ENCODE measurements around the gene ZFP92. TPM values are rescaled to one million over a fixed set of nuclear protein-coding genes. Genes with fewer than 3 reads are reported as not detected.
"Not testable (repeated sequence)": the region's sequence is repeated elsewhere in the genome, so short reads cannot be mapped to it uniquely, and the experiment has no call there.

Gene ZFP92
- total RNA-seq, 6 experiments from 2014 or later, result 0.03 to 0.38 (median 0.06) TPM

- Mint-ChIP-seq H3K4me1 (ENCODE audit: low read depth) (no peaks in the 10 kb centered on the region), H3K27ac (no peak overlapping the region), H3K27me3 (ENCODE audit: insufficient read depth) (peaks cover 14% of the 10 kb centered on the region), H3K36me3 (ENCODE audit: low read depth) (no peaks in the 10 kb centered on the region), H3K4me3 (no peak overlapping the region), H3K9me3 (no peaks in the 10 kb centered on the region)
- peak; percentile 69 for TF ChIP-seq CTCF (IDR thresholded peaks at IDR 0.05)
- no peak for DNase-seq
Measured at GRCh38 chrX:153400146-153401132, 10.8 kb upstream of the ZFP92 start.

GRCh38 chrX:153401133-153401764, 10.0 kb upstream of the ZFP92 start, which contains the start of gene PNMA6E:
PNMA6E (minus strand) TSS chrX:153401350; CDS start chrX:153398849, 2,501 bp downstream.
- TF ChIP-seq CTCF (IDR thresholded peaks at IDR 0.05), result no peak
- no peak for DNase-seq
- no peak within 1 kb of the TSS for H3K27ac Mint-ChIP-seq
- no peaks in the 10 kb centered on the region for H3K36me3 Mint-ChIP-seq (ENCODE audit: low read depth)
- no peak within 1 kb of the TSS for H3K4me3 Mint-ChIP-seq
- no peaks in the 10 kb centered on the region for H3K9me3 Mint-ChIP-seq
- H3K27me3 Mint-ChIP-seq (ENCODE audit: insufficient read depth), result peaks cover 16% of the 10 kb centered on the region
- no peaks in the 10 kb centered on the region for H3K4me1 Mint-ChIP-seq (ENCODE audit: low read depth)

GRCh38 chrX:153404333-153404732, 6.9 kb upstream of the ZFP92 start:
- H3K4me1 Mint-ChIP-seq (ENCODE audit: low read depth); DNase-seq; H3K4me3 Mint-ChIP-seq; H3K9me3 Mint-ChIP-seq; H3K36me3 Mint-ChIP-seq (ENCODE audit: low read depth); H3K27ac Mint-ChIP-seq: not testable (repeated sequence)
- peaks cover 20% of the 10 kb centered on the region for H3K27me3 Mint-ChIP-seq (ENCODE audit: insufficient read depth)

GRCh38 chrX:153405426-153405825, 5.8 kb upstream of the ZFP92 start:
- Mint-ChIP-seq H3K27ac (no peak overlapping the region), H3K9me3 (no peaks in the 10 kb centered on the region), H3K4me1 (ENCODE audit: low read depth) (no peaks in the 10 kb centered on the region), H3K4me3 (no peak overlapping the region), H3K27me3 (ENCODE audit: insufficient read depth) (peaks cover 22% of the 10 kb centered on the region), H3K36me3 (ENCODE audit: low read depth) (no peaks in the 10 kb centered on the region)
- TF ChIP-seq CTCF (IDR thresholded peaks at IDR 0.05), result no peak
- DNase-seq, result no peak

GRCh38 chrX:153406011-153406410, 5.3 kb upstream of the ZFP92 start:
- Mint-ChIP-seq H3K4me3 (no peak overlapping the region), H3K36me3 (ENCODE audit: low read depth) (no peaks in the 10 kb centered on the region), H3K27me3 (ENCODE audit: insufficient read depth) (peaks cover 24% of the 10 kb centered on the region), H3K9me3 (no peaks in the 10 kb centered on the region), H3K27ac (no peak overlapping the region), H3K4me1 (ENCODE audit: low read depth) (no peaks in the 10 kb centered on the region)
- no peak for TF ChIP-seq CTCF (IDR thresholded peaks at IDR 0.05)
- DNase-seq, result no peak

GRCh38 chrX:153406903-153407302, 4.4 kb upstream of the ZFP92 start:
- no peak overlapping the region for H3K27ac Mint-ChIP-seq
- no peaks in the 10 kb centered on the region for H3K36me3 Mint-ChIP-seq (ENCODE audit: low read depth)
- no peak for DNase-seq
- no peaks in the 10 kb centered on the region for H3K9me3 Mint-ChIP-seq
- no peaks in the 10 kb centered on the region; the same call in 1 of the 2 replicates for H3K4me1 Mint-ChIP-seq (ENCODE audit: low read depth)
- no peak for TF ChIP-seq CTCF (IDR thresholded peaks at IDR 0.05)
- peaks cover 24% of the 10 kb centered on the region for H3K27me3 Mint-ChIP-seq (ENCODE audit: insufficient read depth)
- H3K4me3 Mint-ChIP-seq, result no peak overlapping the region

Data from HFFc6 (cell line).